Mesendoderm (in vitro differentiated cells): Measurements from ENCODE around the gene ZBBX.

Source experiments
- DNase-seq: peaks from one replicate; pipeline ENCODE4 v3.0.0; 2013
- H2AK5ac ChIP-seq: 2 replicates; pipeline ENCODE4 v1.6.1; 2013; ENCODE audit warnings: low read length, inconsistent platforms
- H2BK120ac ChIP-seq: 2 replicates; pipeline ENCODE4 v1.6.1; 2013; ENCODE audit warnings: low read depth, mild to moderate bottlenecking, low read length, moderate library complexity, mixed read lengths
- H2BK15ac ChIP-seq: replicated peaks from 2 replicates; pipeline ENCODE4 v1.6.1; 2013; ENCODE audit warnings: low read depth, mild to moderate bottlenecking, moderate library complexity
- H2BK5ac ChIP-seq: 2 replicates; pipeline ENCODE4 v1.6.1; 2013; ENCODE audit warnings: low read length, inconsistent platforms
- H3K18ac ChIP-seq: 2 replicates; pipeline ENCODE4 v1.6.1; 2013; ENCODE audit warnings: mild to moderate bottlenecking, low read length, mixed read lengths
- H3K23ac ChIP-seq: one replicate; pipeline ENCODE4 v1.6.1; 2013; ENCODE audit warnings: low read length
- H3K27ac ChIP-seq: 2 replicates; pipeline ENCODE4 v1.5.1; 2013; ENCODE audit warnings: low read depth, mild to moderate bottlenecking, inconsistent platforms, low read length, moderate library complexity
- H3K27me3 ChIP-seq: 2 replicates; pipeline ENCODE4 v1.6.1; 2013; ENCODE audit warnings: low read length, control low read depth, mild to moderate bottlenecking, inconsistent platforms; ENCODE audit not compliant: insufficient read depth, poor library complexity
- H3K36me3 ChIP-seq: 2 replicates; pipeline ENCODE4 v1.6.1; 2013; ENCODE audit warnings: low read length, inconsistent platforms; ENCODE audit not compliant: control insufficient read depth, insufficient read depth
- H3K4ac ChIP-seq: one replicate; pipeline ENCODE4 v1.6.1; 2013; ENCODE audit warnings: low read depth, mild to moderate bottlenecking, low read length, moderate library complexity
- H3K4me1 ChIP-seq: 2 replicates; pipeline ENCODE4 v1.6.1; 2013; ENCODE audit warnings: low read depth, low read length, inconsistent platforms; ENCODE audit not compliant: control insufficient read depth
- H3K4me2 ChIP-seq: 2 replicates; pipeline ENCODE4 v1.6.1; 2013; ENCODE audit warnings: low read length
- H3K4me3 ChIP-seq: 2 replicates; pipeline ENCODE4 v1.5.1; 2013; ENCODE audit warnings: mild to moderate bottlenecking, low read length
- H3K56ac ChIP-seq: one replicate; pipeline ENCODE4 v1.6.1; 2013; ENCODE audit warnings: low read length
- H3K79me1 ChIP-seq: 2 replicates; pipeline ENCODE4 v1.6.1; 2013; ENCODE audit warnings: low read length, inconsistent platforms
- H3K79me2 ChIP-seq: 2 replicates; pipeline ENCODE4 v1.6.1; 2013; ENCODE audit warnings: mild to moderate bottlenecking, low read length; ENCODE audit not compliant: control insufficient read depth, insufficient read depth
- H3K9ac ChIP-seq: 2 replicates; pipeline ENCODE4 v1.6.1; 2013; ENCODE audit warnings: low read length, inconsistent platforms
- H4K5ac ChIP-seq: one replicate; pipeline ENCODE4 v1.6.1; 2013; ENCODE audit warnings: low read length
- H4K8ac ChIP-seq: one replicate; pipeline ENCODE4 v1.6.1; 2013; ENCODE audit warnings: low read depth, mild to moderate bottlenecking, control low read depth, low read length, moderate library complexity
- WGBS: extraction: QIAGEN DNeasy Blood & Tissue Kit; methylation state at CpG from one replicate; pipeline ENCODE4 v1.1.7; 2013; ENCODE audit warnings: low lambda C conversion rate, missing lambda C conversion rate; ENCODE audit not compliant: insufficient coverage; ENCODE audit errors: extremely low coverage; 5-methylcytosine and 5-hydroxymethylcytosine counted together

ZBBX gene

GRCh38 chr3:167330993-167331785 lies 48.9 kb downstream of the ZBBX start:
- H2BK120ac ChIP-seq, result no peak overlapping the region
- no peak overlapping the region for H2BK15ac ChIP-seq
- H4K5ac ChIP-seq, result no peak overlapping the region
- H2BK5ac ChIP-seq, result no peak overlapping the region
- no peak overlapping the region for H3K4me2 ChIP-seq
- H3K27ac ChIP-seq, result no peak overlapping the region
- no peak overlapping the region for H3K18ac ChIP-seq
- H3K4me3 ChIP-seq, result no peak overlapping the region
- no peak overlapping the region for H3K9ac ChIP-seq
- H3K23ac ChIP-seq, result no peak overlapping the region
- no peak overlapping the region for H3K4ac ChIP-seq
- no CpG with 5 or more reads among the region's 5 CpGs for WGBS
- no peak for DNase-seq
- no peak overlapping the region for H2AK5ac ChIP-seq
- H3K79me2 ChIP-seq, result no peaks in the 10 kb centered on the region
- H3K79me1 ChIP-seq, result no peaks in the 10 kb centered on the region
- H3K4me1 ChIP-seq, result no peaks in the 10 kb centered on the region
- H3K36me3 ChIP-seq, result no peaks in the 10 kb centered on the region
- no peak overlapping the region for H3K56ac ChIP-seq
- no peak overlapping the region for H4K8ac ChIP-seq
- no peaks in the 10 kb centered on the region for H3K27me3 ChIP-seq

GRCh38 chr3:167323572-167323971 lies 56.5 kb downstream of the ZBBX start:
- H4K8ac ChIP-seq, result no peak overlapping the region
- no CpG with 5 or more reads among the region's 2 CpGs for WGBS
- no peak overlapping the region for H3K56ac ChIP-seq

GRCh38 chr3:167318996-167319615 lies 61.0 kb downstream of the ZBBX start:
- H3K27ac ChIP-seq, result no peak overlapping the region
- H4K5ac ChIP-seq, result no peak overlapping the region
- no peak overlapping the region for H2AK5ac ChIP-seq
- no peak overlapping the region for H3K18ac ChIP-seq
- no peaks in the 10 kb centered on the region for H3K79me2 ChIP-seq
- no peak overlapping the region for H3K23ac ChIP-seq
- H2BK5ac ChIP-seq, result no peak overlapping the region
- no peaks in the 10 kb centered on the region for H3K36me3 ChIP-seq
- no CpG with 5 or more reads among the region's 2 CpGs for WGBS
- no peak overlapping the region for H3K56ac ChIP-seq
- H4K8ac ChIP-seq, result no peak overlapping the region
- no peak overlapping the region for H2BK120ac ChIP-seq
- no peaks in the 10 kb centered on the region for H3K27me3 ChIP-seq
- no peak for DNase-seq
- H3K4me2 ChIP-seq, result no peak overlapping the region
- no peaks in the 10 kb centered on the region for H3K4me1 ChIP-seq
- no peak overlapping the region for H3K4me3 ChIP-seq
- no peak overlapping the region for H3K4ac ChIP-seq
- no peaks in the 10 kb centered on the region for H3K79me1 ChIP-seq
- no peak overlapping the region for H3K9ac ChIP-seq
- no peak overlapping the region for H2BK15ac ChIP-seq

More at GRCh38 chr3:167323572-167323971, 56.5 kb downstream of the ZBBX start:
- H2BK15ac ChIP-seq, result no peak overlapping the region
- H3K4me1 ChIP-seq, result no peaks in the 10 kb centered on the region
- no peaks in the 10 kb centered on the region for H3K27me3 ChIP-seq
- H3K36me3 ChIP-seq, result no peaks in the 10 kb centered on the region
- no peak overlapping the region for H3K9ac ChIP-seq
- no peak overlapping the region for H3K27ac ChIP-seq
- no peak overlapping the region for H3K18ac ChIP-seq
- no peak for DNase-seq
- no peak overlapping the region for H2BK120ac ChIP-seq
- H2BK5ac ChIP-seq, result no peak overlapping the region
- no peak overlapping the region for H3K4me3 ChIP-seq
- H2AK5ac ChIP-seq, result no peak overlapping the region
- H3K23ac ChIP-seq, result no peak overlapping the region
- no peaks in the 10 kb centered on the region for H3K79me2 ChIP-seq
- no peak overlapping the region for H3K4ac ChIP-seq
- H3K4me2 ChIP-seq, result no peak overlapping the region
- H3K79me1 ChIP-seq, result no peaks in the 10 kb centered on the region
- no peak overlapping the region for H4K5ac ChIP-seq

GRCh38 chr3:167318306-167318705 lies 61.8 kb downstream of the ZBBX start:
- Histone ChIP-seq H3K23ac (no peak overlapping the region), H2AK5ac (no peak overlapping the region), H3K4me3 (no peak overlapping the region), H3K36me3 (no peaks in the 10 kb centered on the region), H3K79me1 (no peaks in the 10 kb centered on the region), H3K27me3 (no peaks in the 10 kb centered on the region), H2BK15ac (no peak overlapping the region), H3K4me2 (no peak overlapping the region), H3K18ac (no peak overlapping the region), H3K9ac (no peak overlapping the region), H4K8ac (no peak overlapping the region), H2BK120ac (no peak overlapping the region), H3K79me2 (no peaks in the 10 kb centered on the region), H2BK5ac (no peak overlapping the region), H3K27ac (no peak overlapping the region), H4K5ac (no peak overlapping the region), H3K4me1 (no peaks in the 10 kb centered on the region), H3K4ac (no peak overlapping the region), H3K56ac (no peak overlapping the region)
- no CpG with 5 or more reads among the region's 2 CpGs for WGBS
- DNase-seq, result no peak

GRCh38 chr3:167306319-167306718 lies 73.8 kb downstream of the ZBBX start:
- H3K27ac ChIP-seq, result no peak overlapping the region
- no peak overlapping the region for H3K4me2 ChIP-seq
- H2BK5ac ChIP-seq, result no peak overlapping the region
- H3K4me3 ChIP-seq, result no peak overlapping the region
- no peak overlapping the region for H4K8ac ChIP-seq
- H3K18ac ChIP-seq, result no peak overlapping the region
- H3K4me1 ChIP-seq, result no peaks in the 10 kb centered on the region
- H3K56ac ChIP-seq, result no peak overlapping the region
- no peaks in the 10 kb centered on the region for H3K36me3 ChIP-seq
- no peak overlapping the region for H2BK15ac ChIP-seq
- H4K5ac ChIP-seq, result no peak overlapping the region
- H3K27me3 ChIP-seq, result no peaks in the 10 kb centered on the region
- DNase-seq, result no peak
- no peak overlapping the region for H3K9ac ChIP-seq
- no peak overlapping the region for H3K4ac ChIP-seq
- H3K23ac ChIP-seq, result no peak overlapping the region
- no peak overlapping the region for H2AK5ac ChIP-seq
- H3K79me2 ChIP-seq, result no peaks in the 10 kb centered on the region
- no CpG with 5 or more reads among the region's 1 CpG for WGBS
- no peak overlapping the region for H2BK120ac ChIP-seq
- H3K79me1 ChIP-seq, result no peaks in the 10 kb centered on the region
